Memory B cell (primary cell): ENCODE measurements around the gene KDM4B.
"Not testable (repeated sequence)": the region's sequence is repeated elsewhere in the genome, so short reads cannot be mapped to it uniquely, and the experiment has no call there.

Source experiments
- ATAC-seq: fragments of 150-1000 bp; cut with Tn5 transposase; 2 replicates; pipeline ENCODE4 v1.10.0; 2021; ENCODE audit warnings: low read depth, mild to moderate bottlenecking, moderate library complexity
- DNase-seq, 2 donors: peaks; one replicate each; pipeline ENCODE4 v3.0.0; 2022; ENCODE audit warnings: low spot score in 2 of 2
- H3K27ac Mint-ChIP-seq: one replicate; pipeline ENCODE4 v1.8.0; 2022; ENCODE audit warnings: mild to moderate bottlenecking, moderate library complexity, mixed read lengths
- H3K27me3 Mint-ChIP-seq: one replicate; pipeline ENCODE4 v1.8.0; 2022; ENCODE audit warnings: mixed read lengths
- H3K36me3 Mint-ChIP-seq: one replicate; pipeline ENCODE4 v1.8.0; 2022; ENCODE audit warnings: mild to moderate bottlenecking, mixed read lengths
- H3K4me1 Mint-ChIP-seq: one replicate; pipeline ENCODE4 v1.8.0; 2022; ENCODE audit warnings: mixed read lengths
- H3K4me3 Mint-ChIP-seq: one replicate; pipeline ENCODE4 v1.8.0; 2022; ENCODE audit warnings: mild to moderate bottlenecking, moderate library complexity, mixed read lengths
- H3K9me3 Mint-ChIP-seq: one replicate; pipeline ENCODE4 v1.8.0; 2022; ENCODE audit warnings: mixed read lengths

KDM4B gene

GRCh38 chr19:5195587-5195986, 226.7 kb downstream of the KDM4B start:
- ATAC-seq, H3K4me1 Mint-ChIP-seq, H3K27me3 Mint-ChIP-seq, DNase-seq, H3K27ac Mint-ChIP-seq, H3K9me3 Mint-ChIP-seq, H3K36me3 Mint-ChIP-seq, H3K4me3 Mint-ChIP-seq: not testable (repeated sequence)

- no peak for DNase-seq
- Mint-ChIP-seq H3K36me3 (no peaks in the 10 kb centered on the region), H3K9me3 (peaks cover 3% of the 10 kb centered on the region), H3K27me3 (no peaks in the 10 kb centered on the region), H3K4me3 (no peak overlapping the region), H3K4me1 (no peaks in the 10 kb centered on the region), H3K27ac (no peak overlapping the region)
- ATAC-seq = no peak
Observed at GRCh38 chr19:5196832-5197231, 227.9 kb downstream of the KDM4B start.

- Mint-ChIP-seq H3K9me3 (peaks cover 3% of the 10 kb centered on the region), H3K27me3 (no peaks in the 10 kb centered on the region), H3K27ac (no peak overlapping the region), H3K36me3 (no peaks in the 10 kb centered on the region), H3K4me1 (no peaks in the 10 kb centered on the region), H3K4me3 (no peak overlapping the region)
- ATAC-seq = no peak
- no peak for DNase-seq
Observed at GRCh38 chr19:5200844-5201243, 231.9 kb downstream of the KDM4B start.

- H3K4me1 Mint-ChIP-seq = no peaks in the 10 kb centered on the region
- no peak overlapping the region for H3K27ac Mint-ChIP-seq
- no peak overlapping the region for H3K4me3 Mint-ChIP-seq
- no peaks in the 10 kb centered on the region for H3K36me3 Mint-ChIP-seq
- DNase-seq (no peak), ATAC-seq (no peak)
- H3K9me3 Mint-ChIP-seq = peaks cover 3% of the 10 kb centered on the region
- no peaks in the 10 kb centered on the region for H3K27me3 Mint-ChIP-seq
Observed at GRCh38 chr19:5202553-5202952, 233.6 kb downstream of the KDM4B start.
